ENCODE results near the gene EFCAB6. TPM values are rescaled to one million over a fixed set of nuclear protein-coding genes. Genes with fewer than 3 reads are reported as not detected.

EFCAB6 gene
- total and polyA plus RNA-seq, 7 donors, result 0.45 to 5.7 (median 1.8) TPM

DNA sequence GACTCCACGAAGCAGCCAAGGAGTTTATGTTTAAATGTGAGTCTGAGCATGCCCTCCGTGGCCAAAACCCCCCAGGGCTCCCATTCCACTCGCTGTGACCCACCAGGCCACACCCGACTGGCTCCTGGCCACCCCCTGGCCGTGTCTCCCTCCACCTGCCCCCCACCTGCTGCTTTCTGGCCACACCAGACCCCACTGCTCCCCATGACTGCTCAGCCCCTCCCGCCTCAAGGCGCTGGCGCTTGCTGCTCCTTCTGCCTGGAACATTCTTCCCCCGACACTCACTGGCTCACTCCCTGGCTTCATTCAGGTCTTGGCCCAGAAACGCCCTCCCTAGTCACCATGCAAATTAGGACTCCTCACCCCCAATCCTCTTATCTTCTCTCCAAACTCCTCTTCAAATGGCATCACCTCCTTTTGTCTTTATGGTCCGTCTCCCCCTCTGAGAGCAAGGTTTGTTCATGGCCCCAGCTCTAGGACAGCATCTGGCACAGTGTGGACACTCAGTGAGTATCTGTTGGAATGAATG lies 72.2 kb downstream of the EFCAB6 start:
- intact Hi-C loops (cut with DNase I), result no loop called here
- Histone ChIP-seq H3K9me3 (no peaks in the 10 kb centered on the region), H3K27ac (no peak overlapping the region), H3K4me3 (no peak overlapping the region), H3K27me3 (peaks cover 0 to 15% (median 4%) of the 10 kb centered on the region in 3 donors), H3K4me1 (peaks cover 0 to 6% (median 5%) of the 10 kb centered on the region in 4 donors), H3K36me3 (no peaks in the 10 kb centered on the region)
- WGBS, 2 donors, result 75 to 81% methylated on average over 11 of the region's 11 CpGs
- no peak for TF ChIP-seq EP300 (IDR thresholded peaks at IDR 0.05)
- no peak for TF ChIP-seq CTCF (IDR thresholded peaks at IDR 0.05)
- no peak for TF ChIP-seq POLR2A (IDR thresholded peaks at IDR 0.05)
- no peak for TF ChIP-seq POLR2AphosphoS5 (IDR thresholded peaks at IDR 0.05)
- DNase-seq, result no peak

GRCh38 chr22:43737150-43737828 lies 74.8 kb downstream of the EFCAB6 start:
- Histone ChIP-seq H3K27ac (no peak overlapping the region), H3K9me3 (no peaks in the 10 kb centered on the region), H3K4me1 (no peaks in the 10 kb centered on the region), H3K36me3 (no peaks in the 10 kb centered on the region), H3K27me3 (peaks cover 0 to 10% (median 4%) of the 10 kb centered on the region in 3 donors), H3K4me3 (no peak overlapping the region)
- DNase-seq, result no peak
- intact Hi-C loops (cut with DNase I), result no loop called here
- 92 to 96% methylated on average over 4 of the region's 4 CpGs for WGBS, 2 donors
- TF ChIP-seq POLR2A (IDR thresholded peaks at IDR 0.05), result no peak
- TF ChIP-seq CTCF (IDR thresholded peaks at IDR 0.05), result no peak
- no peak for TF ChIP-seq EP300 (IDR thresholded peaks at IDR 0.05)
- TF ChIP-seq POLR2AphosphoS5 (IDR thresholded peaks at IDR 0.05), result no peak

DNA sequence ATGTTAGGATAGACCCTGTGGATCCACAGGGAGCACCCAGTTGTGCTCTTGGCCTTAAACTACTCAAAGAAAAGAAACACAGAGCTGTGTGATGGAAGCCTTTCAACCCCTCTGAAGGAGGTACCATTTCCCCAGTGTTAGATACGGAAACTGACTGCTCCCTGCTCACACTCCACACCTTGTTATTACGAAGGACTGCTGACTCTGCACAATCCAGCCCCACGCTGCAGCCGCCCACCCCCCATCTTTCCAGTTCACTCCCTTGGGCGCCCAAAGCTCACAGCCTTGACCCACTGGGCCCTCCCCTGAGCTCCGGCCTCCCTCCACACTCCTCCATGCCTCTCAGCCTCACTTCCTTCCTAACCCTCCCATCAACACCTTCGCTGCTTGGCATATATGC lies 75.5 kb downstream of the EFCAB6 start:
- TF ChIP-seq POLR2A (IDR thresholded peaks at IDR 0.05), result no peak
- TF ChIP-seq EP300 (IDR thresholded peaks at IDR 0.05), result no peak
- no peak for TF ChIP-seq CTCF (IDR thresholded peaks at IDR 0.05)
- TF ChIP-seq POLR2AphosphoS5 (IDR thresholded peaks at IDR 0.05), result no peak
- 92 to 94% methylated on average over 7 of the region's 7 CpGs for WGBS, 2 donors
- intact Hi-C loops (cut with DNase I), result no loop called here
- no peaks in the 10 kb centered on the region for H3K9me3 ChIP-seq
- no peaks in the 10 kb centered on the region for H3K36me3 ChIP-seq
- no peak overlapping the region for H3K4me3 ChIP-seq
- no peak overlapping the region for H3K27ac ChIP-seq
- no peak for DNase-seq
- H3K27me3 ChIP-seq, result peaks cover 0 to 7% (median 3%) of the 10 kb centered on the region in 3 donors
- no peaks in the 10 kb centered on the region for H3K4me1 ChIP-seq

DNA sequence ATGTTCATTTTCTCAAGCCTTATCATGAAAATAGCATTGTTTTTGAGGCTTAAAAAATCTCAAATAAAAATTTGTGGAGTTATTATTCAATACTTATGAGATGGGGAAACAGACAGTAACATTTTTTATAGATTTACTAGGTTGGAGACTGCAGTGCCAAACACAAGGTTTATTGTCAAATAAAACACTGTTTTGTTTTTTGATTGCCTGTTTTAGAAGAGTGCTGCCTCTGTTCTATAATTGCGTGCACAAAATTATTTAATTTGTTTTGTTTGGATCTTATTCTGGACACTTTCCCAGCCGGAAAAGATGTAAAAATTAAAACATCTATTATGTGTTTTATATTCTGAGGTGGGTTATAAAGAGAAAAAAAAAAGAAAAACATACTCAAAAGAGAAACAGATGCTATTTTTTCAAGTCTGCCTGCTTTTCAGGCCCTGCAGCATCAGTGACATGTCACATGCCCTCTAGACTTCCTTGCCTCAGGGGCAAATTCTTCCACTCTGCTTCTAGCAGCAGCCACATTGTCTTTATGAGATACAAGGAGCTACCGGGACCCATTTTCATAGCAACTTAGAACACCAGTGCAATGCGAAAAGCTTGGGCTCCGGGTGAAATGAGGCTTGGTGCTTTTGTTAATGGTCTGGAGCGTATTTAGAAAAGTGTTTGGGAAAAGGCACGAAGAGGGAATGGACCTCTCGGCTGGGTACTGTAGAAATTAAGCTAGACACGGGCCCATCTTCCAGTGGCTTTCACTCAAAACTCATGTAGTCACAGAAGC lies 77.5 kb downstream of the EFCAB6 start:
- H3K27ac ChIP-seq, result no peak overlapping the region

More for the DNA sequence above, 77.5 kb downstream of the EFCAB6 start:
- no peak for DNase-seq
- no peaks in the 10 kb centered on the region for H3K27me3 ChIP-seq
- no peaks in the 10 kb centered on the region for H3K36me3 ChIP-seq
- H3K4me3 ChIP-seq, result no peak overlapping the region
- TF ChIP-seq EP300 (IDR thresholded peaks at IDR 0.05) (no peak), CTCF (IDR thresholded peaks at IDR 0.05) (no peak), POLR2AphosphoS5 (IDR thresholded peaks at IDR 0.05) (no peak), POLR2A (IDR thresholded peaks at IDR 0.05) (no peak)
- no peaks in the 10 kb centered on the region for H3K4me1 ChIP-seq
- intact Hi-C loops (cut with DNase I), result no loop called here
- H3K9me3 ChIP-seq, result no peaks in the 10 kb centered on the region
- 29 to 72% methylated on average over 9 of the region's 9 CpGs for WGBS, 2 donors
